GM23248 (cell line): Measurements from ENCODE around the gene ANKRD11. TPM values are rescaled to one million over a fixed set of nuclear protein-coding genes. Genes with fewer than 3 reads are reported as not detected.
"Not testable (repeated sequence)": the region's sequence is repeated elsewhere in the genome, so short reads cannot be mapped to it uniquely, and the experiment has no call there.

Experiments
- DNase-seq: peaks from one replicate; pipeline ENCODE4 v3.0.0-alpha.2; 2015
- H2AFZ ChIP-seq: fragments of 200-600 bp; sonication (generic); 2 replicates; pipeline ENCODE4 v1.6.1; 2016; ENCODE audit warnings: antibody characterized with exemption
- H3F3A ChIP-seq: fragments of 200-600 bp; sonication (generic); 2 replicates; pipeline ENCODE4 v1.6.1; 2016; ENCODE audit warnings: mild to moderate bottlenecking, antibody characterized with exemption, mixed run types; ENCODE audit not compliant: insufficient read depth
- H3K27ac ChIP-seq: fragments of 200-600 bp; sonication (generic); 2 replicates; pipeline ENCODE4 v1.5.1; 2016; ENCODE audit warnings: mild to moderate bottlenecking
- H3K27me3 ChIP-seq: fragments of 200-600 bp; sonication (generic); replicated peaks from 2 replicates; pipeline ENCODE4 v1.6.1; 2016; ENCODE audit warnings: mild to moderate bottlenecking; ENCODE audit not compliant: insufficient read depth
- H3K36me3 ChIP-seq: fragments of 200-600 bp; sonication (generic); 2 replicates; pipeline ENCODE4 v1.6.1; 2016; ENCODE audit warnings: low read depth, mild to moderate bottlenecking
- H3K4me1 ChIP-seq: fragments of 200-600 bp; sonication (generic); 2 replicates; pipeline ENCODE4 v1.6.1; 2016; ENCODE audit warnings: mild to moderate bottlenecking; ENCODE audit not compliant: insufficient read depth
- H3K4me2 ChIP-seq: fragments of 200-600 bp; sonication (generic); one replicate; pipeline ENCODE4 v1.6.1; 2016; ENCODE audit warnings: mild to moderate bottlenecking; ENCODE audit not compliant: unreplicated experiment
- H3K4me3 ChIP-seq: fragments of 200-600 bp; sonication (generic); 2 replicates; pipeline ENCODE4 v1.5.1; 2016; ENCODE audit warnings: mild to moderate bottlenecking
- H3K79me2 ChIP-seq: fragments of 200-600 bp; sonication (generic); 2 replicates; pipeline ENCODE4 v1.6.1; 2016; ENCODE audit warnings: mild to moderate bottlenecking; ENCODE audit not compliant: insufficient read depth
- H3K9ac ChIP-seq: fragments of 200-600 bp; sonication (generic); 2 replicates; pipeline ENCODE4 v1.6.1; 2016; ENCODE audit warnings: mild to moderate bottlenecking
- H3K9me2 ChIP-seq: fragments of 200-600 bp; sonication (generic); 2 replicates; pipeline ENCODE4 v1.6.1; 2016; ENCODE audit warnings: mixed run types, mild to moderate bottlenecking, moderate library complexity; ENCODE audit not compliant: insufficient read depth
- H3K9me3 ChIP-seq: fragments of 200-600 bp; sonication (generic); one replicate; pipeline ENCODE4 v1.6.1; 2017; ENCODE audit warnings: low read depth
- H4K20me1 ChIP-seq: fragments of 200-600 bp; sonication (generic); 2 replicates; pipeline ENCODE4 v1.6.0; 2016; ENCODE audit not compliant: insufficient read depth
- EZH2 ChIP-seq: fragments of 200-600 bp; sonication (generic); IDR thresholded peaks from 2 replicates; pipeline ENCODE4 v1.6.1; 2018; ENCODE audit warnings: antibody characterized with exemption, mild to moderate bottlenecking; ENCODE audit not compliant: insufficient read depth, poor library complexity, severe bottlenecking
- EZH2phosphoT487 ChIP-seq: fragments of 200-600 bp; sonication (generic); IDR thresholded peaks from 2 replicates; pipeline ENCODE4 v1.6.1; 2018; ENCODE audit warnings: antibody characterized with exemption, moderate library complexity, mild to moderate bottlenecking, low read depth; ENCODE audit not compliant: insufficient read depth
- WGBS, 2 experiments: methylation state at CpG; one replicate each; pipeline ENCODE4 v1.1.6; 2015 to 2017; ENCODE audit warnings: low lambda C conversion rate in 2 of 2, low coverage in 1 of 2; ENCODE audit errors: missing lambda C conversion rate in 2 of 2; 5-methylcytosine and 5-hydroxymethylcytosine counted together
- in situ Hi-C: fragments of 300-500 bp; cut with MboI; formaldehyde crosslinking; loops from 2 replicates; pipeline ENCODE4 v1.15.0; 2020
- polyA plus RNA-seq: library from polyadenylated mRNA; unstranded; fragments of >200 nt; fragmentation: Nextera tagmentation; extraction: Ambion mirVana; gene quantifications from 2 replicates; pipeline ENCODE4 v1.2.1, GENCODE V29; 2016
- total RNA-seq: library from RNA; depleted of rRNA; stranded (reverse); fragments of >200 nt; shearing (Covaris generic); gene quantifications from 2 replicates; pipeline ENCODE4 v1.2.3, GENCODE V29; 2014

The ANKRD11 gene
- total and polyA plus RNA-seq, 2 experiments from 2014 or later: 39.3 to 84.7 TPM

DNA sequence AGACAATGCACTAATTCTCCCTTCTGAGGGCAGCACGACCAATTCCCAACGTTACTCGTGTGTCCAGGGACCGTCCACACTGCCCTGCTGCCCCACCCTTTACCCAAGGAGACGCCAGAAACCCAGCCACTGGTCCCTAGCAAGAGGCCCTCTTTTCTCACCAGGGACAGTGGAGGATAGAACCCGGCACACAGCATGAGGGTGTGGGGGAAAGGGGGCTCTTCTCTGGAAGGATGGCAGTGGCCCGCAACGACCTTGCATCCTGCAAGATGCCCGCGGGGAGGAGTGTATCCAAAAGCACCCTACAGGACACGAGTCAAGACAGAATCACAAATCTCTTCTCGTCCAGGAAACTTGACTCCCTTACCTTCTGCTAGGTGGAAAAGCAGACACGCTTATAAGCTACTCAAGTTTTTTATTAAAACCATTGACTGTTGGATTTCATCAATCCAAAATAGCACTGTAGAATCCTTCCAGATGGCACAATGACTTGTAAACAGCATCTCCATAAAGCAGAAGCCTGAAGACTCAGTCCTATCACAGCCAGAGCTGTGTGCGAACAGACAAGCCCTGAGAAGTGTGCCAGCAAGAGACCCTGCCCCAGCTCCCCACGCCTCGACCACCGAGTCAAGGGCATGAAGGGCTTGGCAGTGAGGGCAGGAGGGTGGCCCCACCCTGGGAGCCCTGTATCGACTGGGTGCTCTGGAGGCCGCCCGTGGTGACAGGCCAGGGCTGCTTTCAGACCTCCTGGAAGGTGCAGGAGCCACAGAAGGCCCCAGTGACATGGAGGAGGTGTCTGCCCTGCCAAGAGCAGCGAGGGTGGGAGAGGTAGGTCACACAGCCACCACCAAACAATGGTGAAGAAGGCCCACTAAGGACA is 103.8 kb downstream of the ANKRD11 start:
- no peak for DNase-seq
- Histone ChIP-seq H3K36me3 (no peaks in the 10 kb centered on the region; the same call in 1 of the 2 replicates), H4K20me1 (peaks cover 47% of the 10 kb centered on the region), H3K79me2 (peaks cover 96% of the 10 kb centered on the region), H3K9ac (no peak overlapping the region), H3F3A (peaks cover 4% of the 10 kb centered on the region; the same call in 1 of the 2 replicates), H2AFZ (no peak overlapping the region), H3K9me3 (no peaks in the 10 kb centered on the region), H3K4me2 (no peak overlapping the region), H3K27ac (no peak overlapping the region), H3K27me3 (no peaks in the 10 kb centered on the region), H3K4me1 (no peaks in the 10 kb centered on the region), H3K9me2 (no peaks in the 10 kb centered on the region), H3K4me3 (no peak overlapping the region)
- WGBS, 2 experiments: 59% methylated on average over 21 of the region's 21 CpGs
- no peak for TF ChIP-seq EZH2phosphoT487
- TF ChIP-seq EZH2: no peak
- in situ Hi-C loops: no loop called here

GRCh38 chr16:89385712-89386111 is 104.6 kb downstream of the ANKRD11 start:
- no peak overlapping the region for H3K9ac ChIP-seq
- H3K9me2 ChIP-seq: no peaks in the 10 kb centered on the region
- no peak for DNase-seq
- peaks cover 4% of the 10 kb centered on the region; the same call in 1 of the 2 replicates for H3F3A ChIP-seq
- no peak overlapping the region for H3K4me2 ChIP-seq
- in situ Hi-C loops: no loop called here
- H3K27ac ChIP-seq: no peak overlapping the region
- TF ChIP-seq EZH2 (no peak), EZH2phosphoT487 (no peak)
- no peaks in the 10 kb centered on the region; the same call in 1 of the 2 replicates for H3K36me3 ChIP-seq
- no peaks in the 10 kb centered on the region for H3K27me3 ChIP-seq
- 97 to 98% methylated on average over 21 of the region's 21 CpGs for WGBS, 2 experiments
- H4K20me1 ChIP-seq: peaks cover 50% of the 10 kb centered on the region
- H3K4me3 ChIP-seq: no peak overlapping the region
- H2AFZ ChIP-seq: no peak overlapping the region
- peaks cover 96% of the 10 kb centered on the region for H3K79me2 ChIP-seq
- no peaks in the 10 kb centered on the region for H3K9me3 ChIP-seq
- no peaks in the 10 kb centered on the region for H3K4me1 ChIP-seq

GRCh38 chr16:89384282-89384681 is 106.1 kb downstream of the ANKRD11 start:
- Histone ChIP-seq H3K9ac (no peak overlapping the region), H2AFZ (no peak overlapping the region), H3K27ac (no peak overlapping the region), H3K4me1 (peaks cover under 1% of the 10 kb centered on the region; the same call in 1 of the 2 replicates), H3F3A (no peaks in the 10 kb centered on the region), H3K27me3 (no peaks in the 10 kb centered on the region), H3K79me2 (peaks cover 100% of the 10 kb centered on the region), H3K9me2 (no peaks in the 10 kb centered on the region), H3K9me3 (no peaks in the 10 kb centered on the region), H4K20me1 (peaks cover 58% of the 10 kb centered on the region), H3K36me3 (no peaks in the 10 kb centered on the region; the same call in 1 of the 2 replicates), H3K4me2 (no peak overlapping the region), H3K4me3 (no peak overlapping the region)
- no peak for DNase-seq
- TF ChIP-seq EZH2 (no peak), EZH2phosphoT487 (no peak)
- in situ Hi-C loops: no loop called here
- WGBS, 2 experiments: 95 to 97% methylated on average over 10 to 12 of the region's 12 CpGs

- no peaks in the 10 kb centered on the region for H3K9me3 ChIP-seq
- DNase-seq: no peak
- no peak for TF ChIP-seq EZH2
- WGBS, 2 experiments: 80 to 83% methylated on average over 28 to 29 of the region's 29 CpGs
- H3K27ac ChIP-seq: no peak overlapping the region
- peaks cover 10% of the 10 kb centered on the region; the same call in 1 of the 2 replicates for H3K4me1 ChIP-seq
- no peaks in the 10 kb centered on the region for H3K9me2 ChIP-seq
- peaks cover 100% of the 10 kb centered on the region for H3K79me2 ChIP-seq
- no peak overlapping the region for H3K4me2 ChIP-seq
- no peak overlapping the region for H3K4me3 ChIP-seq
- no peak overlapping the region for H3K9ac ChIP-seq
- in situ Hi-C loops: no loop called here
- H3F3A ChIP-seq: no peaks in the 10 kb centered on the region
- no peaks in the 10 kb centered on the region; the same call in 1 of the 2 replicates for H3K36me3 ChIP-seq
- H3K27me3 ChIP-seq: no peaks in the 10 kb centered on the region
- no peak overlapping the region for H2AFZ ChIP-seq
- peaks cover 60% of the 10 kb centered on the region for H4K20me1 ChIP-seq
Observed at GRCh38 chr16:89383095-89384003, 107.0 kb downstream of the ANKRD11 start.

GRCh38 chr16:89382555-89382954 is 107.8 kb downstream of the ANKRD11 start:
- H3K79me2 ChIP-seq: peaks cover 100% of the 10 kb centered on the region
- 87% methylated on average over 5 of the region's 5 CpGs for WGBS, 2 experiments
- H3K4me2 ChIP-seq, in situ Hi-C loops, H2AFZ ChIP-seq, H3F3A ChIP-seq, H3K9me2 ChIP-seq, H3K4me3 ChIP-seq, H3K27me3 ChIP-seq, H3K36me3 ChIP-seq, H3K9me3 ChIP-seq, H3K9ac ChIP-seq, DNase-seq, H3K27ac ChIP-seq: not testable (repeated sequence)
- H4K20me1 ChIP-seq: peaks cover 65% of the 10 kb centered on the region
- H3K4me1 ChIP-seq: peaks cover 14% of the 10 kb centered on the region; the same call in 1 of the 2 replicates
